ENCODE measurements around the gene RSBN1L. TPM values are rescaled to one million over a fixed set of nuclear protein-coding genes. Genes with fewer than 3 reads are reported as not detected.

Gene RSBN1L
- total RNA-seq, 1 donor from 2014 or later, result 25.9 TPM

- ATAC-seq (ENCODE audit: low read depth), result peak; percentile 64
- peaks cover 14% of the 10 kb centered on the region for H3K36me3 Mint-ChIP-seq (ENCODE audit: low read depth)
- ChIA-PET CTCF (interaction anchor here (0.7 to 3.2 kb wide), 22 partner anchors 9 to 512 kb away, joined by 3 to 67 read pairs (median 3); partner anchors contain the start of genes PHTF2 and TMEM60), POLR2A (interaction anchor here (1.0 to 1.8 kb wide), 2 partner anchors 64 to 108 kb away, joined by 3 to 5 read pairs; partner anchors contain the start of gene RSBN1L)
- H3K27ac Mint-ChIP-seq, result peak overlapping the region; percentile 50
- no peaks in the 10 kb centered on the region for H3K27me3 Mint-ChIP-seq
- intact Hi-C loops (cut with micrococcal nuclease), result loop anchor here (1.0 to 10.0 kb wide), 7 partner anchors 39 to 395 kb away; partner anchors contain the start of genes PHTF2, PTPN12 and TMEM60
- H3K4me1 Mint-ChIP-seq, result peaks cover 52% of the 10 kb centered on the region
- peak; percentile 22 for TF ChIP-seq CTCF (IDR thresholded peaks at IDR 0.05)
- H3K4me3 Mint-ChIP-seq, result no peak overlapping the region
- no peaks in the 10 kb centered on the region for H3K9me3 Mint-ChIP-seq
- DNase-seq, result no peak
Observed at GRCh38 chr7:77759294-77759889, 63.1 kb downstream of the RSBN1L start.

GRCh38 chr7:77760809-77761453 is 64.7 kb downstream of the RSBN1L start:
- Mint-ChIP-seq H3K4me1 (peaks cover 62% of the 10 kb centered on the region), H3K27ac (peak overlapping the region; percentile 71), H3K27me3 (no peaks in the 10 kb centered on the region), H3K4me3 (no peak overlapping the region), H3K9me3 (no peaks in the 10 kb centered on the region), H3K36me3 (ENCODE audit: low read depth) (peaks cover 16% of the 10 kb centered on the region)
- POLR2A ChIA-PET, result interaction anchor here (1.8 kb wide), 1 partner anchor 65 kb away, joined by 5 read pairs; the partner anchor contains the start of gene RSBN1L
- intact Hi-C loops (cut with micrococcal nuclease), result no loop called here
- CTCF ChIA-PET, result interaction anchor here (1.0 to 3.2 kb wide), 5 partner anchors 102 to 279 kb away, joined by 3 to 67 read pairs (median 7); no protein-coding TSS in a partner anchor
- ATAC-seq (ENCODE audit: low read depth) (no peak), DNase-seq (no peak)
- no peak for TF ChIP-seq CTCF (IDR thresholded peaks at IDR 0.05)

GRCh38 chr7:77765481-77765880 is 69.2 kb downstream of the RSBN1L start:
- Mint-ChIP-seq H3K27me3 (no peaks in the 10 kb centered on the region), H3K27ac (no peak overlapping the region), H3K9me3 (no peaks in the 10 kb centered on the region), H3K4me3 (no peak overlapping the region), H3K36me3 (ENCODE audit: low read depth) (peaks cover 39% of the 10 kb centered on the region), H3K4me1 (peaks cover 38% of the 10 kb centered on the region)
- ATAC-seq (ENCODE audit: low read depth) (no peak), DNase-seq (no peak)
- TF ChIP-seq CTCF (IDR thresholded peaks at IDR 0.05), result no peak
- ChIA-PET POLR2A (no interaction called here), CTCF (interaction anchor here (1.3 kb wide), 1 partner anchor 114 kb away, joined by 3 read pairs; no protein-coding TSS in a partner anchor)
- intact Hi-C loops (cut with micrococcal nuclease), result no loop called here

- Mint-ChIP-seq H3K27me3 (no peaks in the 10 kb centered on the region), H3K36me3 (ENCODE audit: low read depth) (peaks cover 45% of the 10 kb centered on the region), H3K9me3 (no peaks in the 10 kb centered on the region), H3K27ac (no peak overlapping the region), H3K4me1 (peaks cover 32% of the 10 kb centered on the region), H3K4me3 (no peak overlapping the region)
- TF ChIP-seq CTCF (IDR thresholded peaks at IDR 0.05), result no peak
- ATAC-seq (ENCODE audit: low read depth) (no peak), DNase-seq (no peak)
- intact Hi-C loops (cut with micrococcal nuclease), result no loop called here
- CTCF ChIA-PET, result interaction anchor here (0.6 to 1.3 kb wide), 2 partner anchors 115 to 203 kb away, joined by 3 read pairs; no protein-coding TSS in a partner anchor
- POLR2A ChIA-PET, result interaction anchor here (0.6 kb wide), 1 partner anchor 153 kb away, joined by 7 read pairs; no protein-coding TSS in a partner anchor
Observed at GRCh38 chr7:77765906-77766800, 69.9 kb downstream of the RSBN1L start.

Data from activated B cell treated with CpG ODN at 0.5 μM for 24 hours (primary cell).